DOHH2 (cell line): Measurements from ENCODE around the gene SMG6.

Experiments
- H3F3A ChIP-seq: fragments of 200-600 bp; sonication (generic), shearing (Covaris generic); 2 replicates; pipeline ENCODE4 v1.6.0; 2016; ENCODE audit warnings: antibody characterized with exemption, mild to moderate bottlenecking; ENCODE audit not compliant: control insufficient read depth, insufficient read depth
- H3K27ac ChIP-seq: fragments of 200-600 bp; sonication (generic); 2 replicates; pipeline ENCODE4 v1.5.1; 2014; ENCODE audit warnings: low read depth, mild to moderate bottlenecking, low read length, moderate library complexity
- H3K27me3 ChIP-seq: fragments of 200-600 bp; sonication (generic); 2 replicates; pipeline ENCODE4 v1.6.1; 2014; ENCODE audit warnings: mild to moderate bottlenecking, low read length, mixed read lengths; ENCODE audit not compliant: control insufficient read depth
- H3K36me3 ChIP-seq: fragments of 200-600 bp; sonication (generic); 2 replicates; pipeline ENCODE4 v1.6.1; 2014; ENCODE audit warnings: mild to moderate bottlenecking, low read length, moderate library complexity, mixed read lengths; ENCODE audit not compliant: control insufficient read depth
- H3K4me1 ChIP-seq: fragments of 200-600 bp; sonication (generic); 2 replicates; pipeline ENCODE4 v1.6.1; 2014; ENCODE audit warnings: mild to moderate bottlenecking, low read length, mixed read lengths; ENCODE audit not compliant: control insufficient read depth
- H3K4me2 ChIP-seq: fragments of 200-600 bp; sonication (generic); 2 replicates; pipeline ENCODE4 v1.6.0; 2014; ENCODE audit warnings: mild to moderate bottlenecking, low read length, moderate library complexity
- H3K4me3 ChIP-seq: fragments of 200-600 bp; sonication (generic); 2 replicates; pipeline ENCODE4 v1.5.1; 2014; ENCODE audit warnings: mild to moderate bottlenecking, low read length, mixed read lengths
- H3K79me2 ChIP-seq: fragments of 200-600 bp; sonication (generic); 2 replicates; pipeline ENCODE4 v1.6.1; 2014; ENCODE audit warnings: mild to moderate bottlenecking, low read length, mixed read lengths; ENCODE audit not compliant: control insufficient read depth
- H3K9me2 ChIP-seq: fragments of 200-600 bp; sonication (generic); replicated peaks from 2 replicates; pipeline ENCODE4 v1.6.1; 2014; ENCODE audit warnings: mild to moderate bottlenecking, low read length, mixed read lengths; ENCODE audit not compliant: control insufficient read depth
- H3K9me3 ChIP-seq: fragments of 200-600 bp; sonication (generic); 2 replicates; pipeline ENCODE4 v1.6.1; 2014; ENCODE audit warnings: antibody characterized with exemption, low read length, mixed read lengths; ENCODE audit not compliant: control insufficient read depth, insufficient read depth
- H4K20me1 ChIP-seq: fragments of 200-600 bp; sonication (generic); 2 replicates; pipeline ENCODE4 v1.6.0; 2014; ENCODE audit warnings: low read depth, mild to moderate bottlenecking, antibody characterized with exemption, low read length, moderate library complexity; ENCODE audit not compliant: control insufficient read depth, insufficient read depth
- CTCF ChIP-seq: fragments of 200-600 bp; sonication (generic); IDR thresholded peaks from one replicate; pipeline ENCODE4 v1.5.1; 2014; ENCODE audit warnings: antibody characterized with exemption, mild to moderate bottlenecking, low read depth, low read length; ENCODE audit not compliant: poor library complexity, severe bottlenecking
- EZH2phosphoT487 ChIP-seq: fragments of 200-600 bp; sonication (generic); IDR thresholded peaks from 2 replicates; pipeline ENCODE4 v1.6.1; 2017; ENCODE audit warnings: borderline replicate concordance, mild to moderate bottlenecking, antibody characterized with exemption, low read length, moderate library complexity, mixed read lengths

SMG6 gene

GRCh38 chr17:2251098-2251497, 52.5 kb downstream of the SMG6 start:
- no peak overlapping the region for H3K4me3 ChIP-seq
- no peak overlapping the region for H3K27ac ChIP-seq
- H3K9me3 ChIP-seq: no peaks in the 10 kb centered on the region
- H3K36me3 ChIP-seq: peaks cover 7% of the 10 kb centered on the region
- H3K9me2 ChIP-seq: no peaks in the 10 kb centered on the region
- no peaks in the 10 kb centered on the region for H3K79me2 ChIP-seq
- H3K27me3 ChIP-seq: no peaks in the 10 kb centered on the region
- TF ChIP-seq EZH2phosphoT487: no peak
- no peak for TF ChIP-seq CTCF
- no peaks in the 10 kb centered on the region for H3K4me1 ChIP-seq
- no peak overlapping the region for H3K4me2 ChIP-seq
- H3F3A ChIP-seq: no peaks in the 10 kb centered on the region
- no peaks in the 10 kb centered on the region for H4K20me1 ChIP-seq

- Histone ChIP-seq H3K79me2 (no peaks in the 10 kb centered on the region), H3K9me3 (no peaks in the 10 kb centered on the region), H3K36me3 (peaks cover 7% of the 10 kb centered on the region), H3F3A (no peaks in the 10 kb centered on the region), H3K4me1 (no peaks in the 10 kb centered on the region), H3K27ac (no peak overlapping the region), H3K4me2 (no peak overlapping the region), H3K9me2 (no peaks in the 10 kb centered on the region), H3K27me3 (no peaks in the 10 kb centered on the region), H3K4me3 (no peak overlapping the region), H4K20me1 (no peaks in the 10 kb centered on the region)
- no peak for TF ChIP-seq CTCF
- no peak for TF ChIP-seq EZH2phosphoT487
Observed at GRCh38 chr17:2250140-2251095, 53.2 kb downstream of the SMG6 start.

GRCh38 chr17:2247005-2247404, 56.6 kb downstream of the SMG6 start:
- Histone ChIP-seq H3K9me2 (no peaks in the 10 kb centered on the region), H3K36me3 (peaks cover 19% of the 10 kb centered on the region), H3K79me2 (no peaks in the 10 kb centered on the region), H3K27ac (no peak overlapping the region), H4K20me1 (no peaks in the 10 kb centered on the region), H3F3A (peaks cover 4% of the 10 kb centered on the region; the same call in 1 of the 2 replicates), H3K4me3 (no peak overlapping the region), H3K4me1 (no peaks in the 10 kb centered on the region), H3K27me3 (no peaks in the 10 kb centered on the region), H3K4me2 (no peak overlapping the region), H3K9me3 (no peaks in the 10 kb centered on the region)
- TF ChIP-seq EZH2phosphoT487 (no peak), CTCF (no peak)
